Right ventricle myocardium superior (tissue), 1 donor: ENCODE results near the gene RSAD1. TPM values are rescaled to one million over a fixed set of nuclear protein-coding genes. Genes with fewer than 3 reads are reported as not detected.
A peak's percentile ranks its signal among the peaks of the same experiment; 100 is the strongest.

ENCODE experiments used
- ATAC-seq: fragments of 200-7000 bp; cut with Tn5 transposase; one replicate; pipeline ENCODE4 v1.9.1; 2020; ENCODE audit warnings: mild to moderate bottlenecking; ENCODE audit not compliant: poor library complexity
- DNase-seq: peaks from one replicate; pipeline ENCODE4 v3.0.0-alpha.2; 2020
- intact Hi-C: fragments of 100-400 bp; cut with DNase I; formaldehyde crosslinking; loops from one replicate; pipeline ENCODE4 v1.11.2; 2022
- long read RNA-seq: library from polyadenylated mRNA; unstranded; transcript quantifications from one replicate; pipeline ENCODE4 v2.0.0, GENCODE V29; 2021
- total RNA-seq: library from RNA; stranded (reverse); fragmentation: NEBNext Ultra II Directional; extraction: Animal tissue kit (Norgen Biotek cat#: 25700); gene quantifications from one replicate; pipeline ENCODE4 v1.2.1, GENCODE V29; 2021
- donor health status: DM: no; HTN: yes; CAD: no; lungs with severe emphysema.

Gene RSAD1
- total RNA-seq = 49.7 TPM
- long read RNA-seq, transcript RSAD1-201 (9 exons, 2,528 nt) = major isoform, 161 of 200 reads
- long read RNA-seq, partial matches to known transcripts = 15 of 200 reads
- long read RNA-seq, other reads (novel, unspliced or antisense) = 22 of 200 reads

- intact Hi-C loops = no loop called here
- DNase-seq (peak; percentile 92), ATAC-seq (peak; percentile 91)
These were observed at the start of gene RSAD1 for GRCh38 chr17:50478391-50479381. Gene RSAD1 (plus strand): TSS chr17:50478860. CDS start chr17:50478885, 25 bp downstream.

GRCh38 chr17:50429793-50430192 lies 48.9 kb upstream of the RSAD1 start:
- intact Hi-C loops = no loop called here
- DNase-seq (no peak), ATAC-seq (no peak)

GRCh38 chr17:50430821-50431618 lies 47.6 kb upstream of the RSAD1 start:
- DNase-seq = no peak
- ATAC-seq = no peak
- intact Hi-C loops = no loop called here

- no peak for DNase-seq
- no peak for ATAC-seq
- intact Hi-C loops = no loop called here
These were observed 46.4 kb upstream of the RSAD1 start for GRCh38 chr17:50432125-50432762.

GRCh38 chr17:50437409-50437808 lies 41.3 kb upstream of the RSAD1 start:
- DNase-seq = no peak
- no peak for ATAC-seq
- intact Hi-C loops = no loop called here

GRCh38 chr17:50439008-50439407 lies 39.7 kb upstream of the RSAD1 start:
- ATAC-seq = no peak
- intact Hi-C loops = no loop called here
- DNase-seq = no peak

- DNase-seq = no peak
- intact Hi-C loops = no loop called here
- ATAC-seq = no peak
These were observed 38.4 kb upstream of the RSAD1 start for GRCh38 chr17:50440172-50440837.

GRCh38 chr17:50440838-50441829 lies 37.5 kb upstream of the RSAD1 start:
- no peak for ATAC-seq
- intact Hi-C loops = no loop called here
- DNase-seq = no peak

- DNase-seq (no peak), ATAC-seq (peak; percentile 69)
- intact Hi-C loops = no loop called here
These were observed 35.1 kb upstream of the RSAD1 start for GRCh38 chr17:50443505-50443974.

GRCh38 chr17:50444841-50445715 lies 33.6 kb upstream of the RSAD1 start:
- intact Hi-C loops = no loop called here
- DNase-seq (no peak), ATAC-seq (no peak)

GRCh38 chr17:50445730-50446325 lies 32.8 kb upstream of the RSAD1 start:
- intact Hi-C loops = no loop called here
- no peak for ATAC-seq
- no peak for DNase-seq

- peak; percentile 53 for ATAC-seq
- intact Hi-C loops = no loop called here
- no peak for DNase-seq
These were observed 30.6 kb upstream of the RSAD1 start for GRCh38 chr17:50447870-50448595.

- intact Hi-C loops = no loop called here
- no peak for ATAC-seq
These were observed 30.0 kb upstream of the RSAD1 start for GRCh38 chr17:50448643-50449042.

GRCh38 chr17:50451943-50452629 lies 26.6 kb upstream of the RSAD1 start:
- ATAC-seq = no peak
- DNase-seq = no peak
- intact Hi-C loops = no loop called here

More at GRCh38 chr17:50448643-50449042, 30.0 kb upstream of the RSAD1 start:
- no peak for DNase-seq
